GM23248 (cell line): ENCODE results near the gene PYDC1.

Experiments used
- EZH2 ChIP-seq: fragments of 200-600 bp; sonication (generic); IDR thresholded peaks from 2 replicates; pipeline ENCODE4 v1.6.1; 2018; ENCODE audit warnings: antibody characterized with exemption, mild to moderate bottlenecking; ENCODE audit not compliant: insufficient read depth, poor library complexity, severe bottlenecking
- EZH2phosphoT487 ChIP-seq: fragments of 200-600 bp; sonication (generic); IDR thresholded peaks from 2 replicates; pipeline ENCODE4 v1.6.1; 2018; ENCODE audit warnings: antibody characterized with exemption, moderate library complexity, mild to moderate bottlenecking, low read depth; ENCODE audit not compliant: insufficient read depth

DNA sequence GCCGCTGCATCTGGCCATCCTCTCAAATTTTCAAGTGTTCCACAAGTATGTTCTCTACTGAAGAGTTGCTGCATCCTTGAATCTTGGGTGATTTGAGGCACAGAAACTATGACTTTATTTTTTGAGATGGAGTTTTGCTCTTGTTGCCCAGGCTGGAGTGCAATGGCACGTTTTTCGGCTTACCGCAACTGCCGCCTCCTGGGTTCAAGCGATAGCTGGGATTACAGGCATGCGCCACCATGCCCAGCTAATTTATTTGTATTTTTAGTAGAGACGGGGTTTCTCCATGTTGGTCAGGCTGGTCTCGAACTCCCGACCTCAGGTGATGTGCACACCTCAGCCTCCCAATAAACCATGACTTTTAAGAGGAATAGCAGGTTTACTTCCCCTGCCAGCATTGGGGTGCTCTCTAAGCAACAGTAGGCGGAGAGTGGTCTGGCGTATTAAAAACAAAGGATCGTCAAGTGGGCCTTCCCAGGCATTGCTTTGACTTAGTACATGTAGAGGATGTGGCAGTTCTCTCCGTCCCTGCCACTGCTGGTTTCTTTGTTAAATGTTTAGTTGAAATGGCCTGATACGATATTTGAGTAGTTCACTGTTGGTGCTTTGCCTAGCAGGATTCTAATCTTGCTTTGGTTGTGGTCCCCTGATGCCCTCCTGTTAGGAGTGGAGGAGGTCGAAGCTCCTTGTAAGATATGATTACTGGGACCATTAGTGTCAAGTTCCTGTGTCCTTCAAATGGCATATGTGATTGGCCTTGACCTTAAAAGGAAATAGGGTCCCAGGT lies 23.9 kb downstream of the PYDC1 start:
- TF ChIP-seq EZH2phosphoT487 (no peak), EZH2 (no peak)
